HG03469 (cell line): Measurements from ENCODE around the gene CYP46A1.

Experiments
- ATAC-seq: cut with Tn5 transposase; IDR thresholded peaks from one replicate; pipeline ENCODE4 v1.9.1; 2021; ENCODE audit warnings: mild to moderate bottlenecking, moderate library complexity, moderate number of reproducible peaks; ENCODE audit not compliant: unreplicated experiment

CYP46A1 gene

DNA sequence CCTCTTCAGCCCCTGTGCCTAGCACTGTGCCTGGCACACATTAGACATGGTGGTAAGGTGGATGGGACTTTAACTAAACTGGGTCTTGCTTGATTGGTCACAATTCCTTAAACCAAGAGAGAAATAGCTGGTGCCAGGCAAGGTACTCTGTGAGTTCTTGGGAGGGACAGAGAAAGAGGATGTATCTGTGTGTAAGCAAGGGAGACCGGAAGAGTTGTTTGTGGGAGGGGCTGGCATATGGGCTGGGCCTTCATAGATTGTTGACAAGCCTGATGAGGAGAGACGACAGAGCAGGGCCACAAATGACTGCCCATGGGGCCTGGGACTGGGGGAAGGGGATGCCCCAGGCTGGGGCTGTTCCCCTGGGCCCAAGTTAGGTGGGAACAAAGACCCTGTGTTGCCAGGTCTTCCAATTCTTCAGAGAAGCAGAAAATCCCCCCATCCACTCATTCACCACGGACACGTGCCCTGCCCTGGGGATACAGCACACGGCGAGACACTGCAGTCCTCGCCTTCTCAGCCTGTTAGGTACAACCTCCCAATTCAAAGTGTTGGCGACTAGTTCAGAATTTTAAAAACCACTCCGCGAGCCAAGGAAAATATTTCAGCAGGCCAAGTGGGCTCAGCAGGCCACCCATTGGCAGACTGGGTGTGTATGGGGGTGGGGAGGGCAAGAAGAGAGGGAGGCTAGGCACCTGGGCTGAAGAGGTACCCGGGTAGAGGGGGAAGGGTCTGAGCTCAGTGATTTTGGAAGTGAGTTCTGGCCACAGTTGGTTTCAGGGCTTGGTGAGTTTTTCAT lies 11.4 kb upstream of the CYP46A1 start:
- no peak for ATAC-seq

GRCh38 chr14:99673305-99674063 lies 10.6 kb upstream of the CYP46A1 start:
- no peak for ATAC-seq

DNA sequence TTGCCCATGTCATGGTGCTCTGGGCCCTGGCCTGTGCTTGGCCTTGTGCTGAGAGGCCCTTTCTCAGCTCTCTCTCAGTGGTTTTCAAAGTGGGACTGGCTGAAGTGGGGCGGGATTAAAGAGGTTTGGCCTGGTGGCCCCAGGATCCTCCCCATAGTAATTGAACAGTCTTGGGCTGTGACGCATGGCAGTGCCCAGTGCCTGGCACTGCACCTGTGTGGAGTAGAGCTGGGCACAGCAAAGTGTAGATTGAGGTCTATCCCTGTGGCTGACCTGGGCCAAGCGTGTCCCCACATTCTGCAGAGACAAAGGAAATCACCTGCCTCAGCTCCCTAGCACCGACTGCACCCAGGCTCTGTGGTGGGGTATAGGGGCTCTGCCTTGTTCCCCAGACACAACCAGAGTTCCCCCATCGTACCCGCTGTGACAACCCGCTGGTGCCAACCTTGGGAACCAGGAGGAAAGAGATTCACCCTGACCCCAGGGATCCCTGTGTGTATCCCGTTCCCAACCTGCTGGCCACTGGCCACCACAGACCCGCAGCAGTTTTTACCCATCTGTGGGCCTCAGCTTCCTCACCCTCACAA lies 9.9 kb upstream of the CYP46A1 start:
- ATAC-seq = no peak

DNA sequence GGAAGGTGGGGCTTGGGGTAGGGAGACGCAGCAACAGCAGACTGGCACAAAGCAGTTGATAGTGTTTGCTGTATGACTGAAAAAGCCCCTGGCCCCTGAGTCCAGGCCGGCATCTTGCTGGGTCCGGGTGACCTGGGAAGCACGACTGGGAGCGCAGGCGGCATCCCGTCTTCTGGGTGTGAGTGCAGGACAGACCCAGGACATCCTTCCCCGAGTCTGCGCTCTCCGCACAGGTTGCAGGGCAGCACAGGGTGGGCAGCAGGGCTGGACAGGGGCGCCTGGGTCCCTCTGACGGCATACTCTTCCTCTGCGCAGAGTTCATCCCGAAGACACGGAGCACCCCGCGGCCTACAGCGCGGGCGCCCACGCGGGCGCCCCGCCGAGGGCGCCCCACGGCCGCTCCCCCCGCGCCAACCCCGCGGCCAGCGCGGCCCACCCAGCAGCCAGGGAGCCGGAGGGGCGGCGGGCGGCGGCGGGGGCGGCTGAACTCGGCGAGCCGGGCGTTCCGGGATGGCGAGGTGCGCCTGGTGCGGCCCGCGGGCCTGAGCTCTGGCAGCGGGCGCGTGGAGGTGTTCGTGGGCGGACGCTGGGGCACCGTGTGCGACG lies 9.2 kb upstream of the CYP46A1 start:
- no peak for ATAC-seq

GRCh38 chr14:99675382-99675835 lies 8.7 kb upstream of the CYP46A1 start:
- no peak for ATAC-seq

GRCh38 chr14:99675951-99676350 lies 8.1 kb upstream of the CYP46A1 start:
- no peak for ATAC-seq

DNA sequence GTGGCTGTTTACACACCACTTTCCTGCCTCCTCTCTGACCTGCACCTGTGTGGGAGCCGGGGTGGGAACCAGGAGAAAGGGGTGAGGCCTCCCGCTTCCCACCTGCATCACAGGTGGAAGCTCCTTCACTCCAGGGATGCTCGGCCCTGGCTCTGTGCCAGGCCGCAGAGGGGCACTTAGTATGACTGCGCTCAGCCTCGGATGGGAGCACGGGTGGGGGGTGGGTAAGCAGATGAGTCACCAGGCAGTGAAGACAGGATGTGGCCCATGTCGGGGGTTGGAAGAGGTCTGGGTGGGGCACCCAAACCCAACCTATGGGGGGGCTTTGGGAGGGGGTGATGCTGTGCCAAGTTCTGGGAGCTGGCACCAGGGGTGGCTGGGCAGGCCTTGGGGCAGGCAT lies 7.4 kb upstream of the CYP46A1 start:
- no peak for ATAC-seq

DNA sequence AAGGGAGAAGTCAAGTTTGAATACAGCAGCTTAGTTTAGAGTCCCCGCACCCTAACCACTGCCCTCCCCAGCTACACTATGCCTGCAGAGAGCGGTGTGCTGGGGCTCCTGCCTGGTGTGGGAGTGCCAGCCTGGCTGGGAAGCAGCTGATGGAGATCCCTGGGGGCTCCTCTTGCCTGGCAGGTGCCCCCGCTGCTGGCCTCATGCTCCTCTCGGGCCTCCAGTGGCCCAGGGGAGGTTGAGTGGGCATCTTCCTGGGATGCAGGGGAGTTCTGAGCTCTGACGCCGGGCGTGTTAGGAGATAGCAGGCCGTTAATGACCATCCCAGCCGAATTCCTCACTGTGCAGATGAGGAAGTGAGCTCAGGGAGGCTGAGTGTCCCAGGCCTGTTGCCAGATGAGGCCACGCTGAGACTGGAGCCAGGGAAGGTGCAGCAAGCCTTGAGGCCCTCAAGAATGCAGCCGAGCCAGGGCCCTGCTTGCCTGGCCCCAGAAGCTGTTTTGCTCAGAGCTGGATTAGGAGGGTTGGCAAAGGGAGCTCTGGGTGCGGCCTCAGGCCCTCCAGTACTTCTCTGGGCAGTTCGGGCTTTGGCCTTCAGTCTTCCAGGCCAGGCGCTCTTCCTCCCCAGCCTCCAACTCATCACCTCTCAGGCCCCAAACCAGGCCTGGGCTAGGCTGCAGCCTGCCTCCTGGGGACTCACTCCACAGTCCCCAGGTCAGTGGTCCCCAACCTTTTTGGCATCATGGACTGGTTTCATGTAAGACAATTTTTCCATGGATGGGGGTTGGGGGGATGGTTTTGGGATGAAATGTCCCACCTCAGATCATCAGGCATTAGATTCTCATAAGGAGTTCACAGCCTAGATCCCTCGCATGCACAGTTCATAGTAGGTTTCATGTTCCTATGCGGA lies 6.6 kb upstream of the CYP46A1 start:
- no peak for ATAC-seq

DNA sequence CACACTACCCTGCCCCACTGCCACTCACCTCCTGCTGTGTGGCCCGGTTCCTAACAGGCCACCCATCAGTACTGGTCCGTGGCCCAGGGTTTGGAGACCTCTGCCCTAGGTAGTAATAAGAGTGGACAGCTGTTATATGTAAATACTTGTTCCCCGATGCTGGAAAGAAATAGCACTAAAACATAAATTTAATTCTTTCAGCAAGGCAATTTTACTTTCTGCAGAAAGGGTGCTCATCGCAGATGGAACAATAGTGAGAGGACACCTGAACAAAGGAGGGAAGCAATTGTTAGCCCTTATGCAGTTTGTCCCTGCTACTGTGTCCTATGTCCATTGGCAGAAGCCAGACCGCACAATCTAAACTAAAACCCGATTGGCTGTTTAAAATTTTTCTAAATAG lies 5.9 kb upstream of the CYP46A1 start:
- ATAC-seq = no peak

GRCh38 chr14:99679111-99679510 lies 5.0 kb upstream of the CYP46A1 start:
- no peak for ATAC-seq

- ATAC-seq = no peak
These were observed 4.6 kb upstream of the CYP46A1 start for GRCh38 chr14:99679543-99679942.

- ATAC-seq = no peak
These were observed 4.1 kb upstream of the CYP46A1 start for GRCh38 chr14:99679996-99680395.

DNA sequence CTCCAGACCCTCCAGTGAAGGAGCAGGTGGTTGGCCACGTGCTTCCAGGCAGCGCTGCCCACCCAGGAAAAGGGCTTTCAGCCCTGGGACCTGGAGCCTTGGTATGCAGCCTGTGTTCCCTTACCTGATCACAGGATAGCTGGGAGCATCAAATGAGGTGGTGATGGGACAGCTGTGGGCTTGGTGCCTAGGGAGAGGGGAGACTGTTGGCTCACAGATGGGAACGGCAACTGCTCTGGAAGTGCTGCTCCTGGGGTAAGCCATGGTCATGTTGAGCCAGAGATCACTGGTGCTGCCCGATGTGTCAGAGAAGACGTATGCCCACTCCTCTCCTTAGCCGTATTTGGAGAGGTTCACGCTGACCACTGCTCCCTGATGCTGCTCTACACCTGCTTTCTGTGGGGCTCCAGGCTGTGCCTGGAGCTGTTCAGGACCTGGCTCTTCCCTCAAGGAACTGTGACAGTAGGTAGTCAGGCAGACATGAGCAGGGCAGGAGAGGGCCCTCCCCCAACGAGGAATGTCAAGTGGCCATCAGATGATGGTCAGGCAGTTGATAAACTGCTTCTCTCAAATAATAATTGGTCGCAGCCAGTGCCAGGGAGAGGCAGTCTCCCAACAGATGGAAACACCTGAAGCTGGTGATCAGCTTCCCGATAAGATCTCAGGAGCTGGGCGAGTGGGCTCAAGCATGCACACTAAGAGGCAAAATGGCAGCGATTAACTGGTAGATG lies 2.8 kb upstream of the CYP46A1 start:
- no peak for ATAC-seq

GRCh38 chr14:99681832-99682148 lies 2.3 kb upstream of the CYP46A1 start:
- no peak for ATAC-seq

DNA sequence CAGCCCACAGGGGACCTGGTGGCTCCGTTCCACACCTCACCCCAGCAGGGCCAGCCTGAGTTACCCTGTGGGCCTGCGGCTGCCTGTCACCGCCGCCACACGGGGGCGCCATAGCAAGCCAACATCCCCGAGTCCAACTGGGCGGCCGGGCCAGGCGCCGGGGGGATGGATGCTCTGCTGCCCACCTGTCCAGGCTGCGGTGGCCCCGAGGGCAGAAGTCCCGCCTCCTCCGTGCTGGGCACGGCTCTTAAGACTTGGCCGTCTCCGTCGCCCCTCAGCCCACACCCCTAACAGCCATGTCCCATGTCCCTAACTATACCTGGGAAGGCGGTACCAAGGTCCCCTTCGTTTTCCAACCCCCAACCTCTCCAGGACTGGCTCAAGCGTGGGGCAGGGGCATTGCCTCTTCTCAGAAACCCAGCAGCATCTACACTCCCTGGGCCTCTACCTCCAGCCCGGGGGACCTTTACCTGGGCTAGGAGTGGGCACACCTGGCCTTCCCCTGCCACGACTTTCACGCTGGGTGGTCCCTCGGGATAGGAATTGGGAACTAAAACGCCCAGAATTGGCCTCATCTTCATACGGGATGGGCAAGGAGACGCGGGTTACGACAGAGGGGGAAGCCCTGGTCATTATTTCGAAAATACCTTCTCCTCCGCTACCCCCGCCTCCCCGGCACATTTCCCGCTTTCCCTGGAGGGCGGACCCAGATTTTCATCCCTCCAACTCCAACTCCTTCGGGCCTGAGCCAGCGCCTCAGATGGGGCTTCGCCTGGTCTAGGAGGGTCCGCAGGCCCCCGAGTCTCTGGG lies 1.1 kb upstream of the CYP46A1 start:
- peak; percentile 38 for ATAC-seq

- ATAC-seq = peak; percentile 23
These were observed 374 bp downstream of the CYP46A1 start for GRCh38 chr14:99684410-99684934.

DNA sequence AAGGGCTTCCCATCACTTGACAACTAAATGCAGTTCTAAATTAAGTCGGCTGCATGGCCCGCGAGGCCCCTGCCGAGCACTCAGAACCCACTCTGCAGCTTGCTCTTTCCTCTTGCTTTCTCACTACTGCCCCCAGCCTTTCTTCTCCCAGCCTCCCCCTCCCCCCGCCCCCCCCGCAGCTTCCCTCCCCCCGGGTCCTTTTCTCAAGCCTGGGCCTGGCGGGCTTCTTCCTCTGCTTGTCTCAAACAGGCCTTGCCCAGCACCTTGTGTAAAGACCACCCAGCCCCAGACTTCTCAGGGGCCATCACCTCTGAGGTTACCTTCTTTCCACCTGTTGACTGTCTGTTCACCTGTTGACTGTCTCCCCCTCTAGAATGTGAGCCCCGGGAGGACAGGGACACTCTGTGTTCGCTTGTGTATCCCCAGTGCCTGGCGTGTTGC lies 1.1 kb downstream of the CYP46A1 start:
- no peak for ATAC-seq

- no peak for ATAC-seq
These were observed 1.5 kb downstream of the CYP46A1 start for GRCh38 chr14:99685596-99685995.
